Measurements from ENCODE around the gene SLF1.

The SLF1 gene

GRCh38 chr5:94693043-94693822 lies 74.8 kb downstream of the SLF1 start:
- H3K9me3 ChIP-seq (replicated peaks; ENCODE audit: low read length) = no peaks in the 10 kb centered on the region
- no peak overlapping the region for H3K9ac ChIP-seq (ENCODE audit: low read depth, low read length)
- H3K4me1 ChIP-seq (ENCODE audit: control insufficient read depth, insufficient read depth, low read length) = peaks cover 19% of the 10 kb centered on the region
- peaks cover 9% of the 10 kb centered on the region for H3K36me3 ChIP-seq (ENCODE audit: insufficient read depth, low read length)
- peak overlapping the region; percentile 70 for H3K4me2 ChIP-seq (ENCODE audit: low read length)
- no peak overlapping the region for H3K4me3 ChIP-seq (ENCODE audit: low read length)
- H3K27me3 ChIP-seq (ENCODE audit: control insufficient read depth, insufficient read depth, low read length) = no peaks in the 10 kb centered on the region

- no peak overlapping the region for H3K4me3 ChIP-seq (ENCODE audit: low read length)
- H3K4me1 ChIP-seq (ENCODE audit: control insufficient read depth, insufficient read depth, low read length) = peaks cover 19% of the 10 kb centered on the region
- no peak overlapping the region for H3K4me2 ChIP-seq (ENCODE audit: low read length)
- no peak overlapping the region for H3K9ac ChIP-seq (ENCODE audit: low read depth, low read length)
- no peaks in the 10 kb centered on the region for H3K27me3 ChIP-seq (ENCODE audit: control insufficient read depth, insufficient read depth, low read length)
- no peaks in the 10 kb centered on the region for H3K9me3 ChIP-seq (replicated peaks; ENCODE audit: low read length)
- H3K36me3 ChIP-seq (ENCODE audit: insufficient read depth, low read length) = peaks cover 6% of the 10 kb centered on the region
Measured at GRCh38 chr5:94693845-94694370, 75.4 kb downstream of the SLF1 start.

- peaks cover 4% of the 10 kb centered on the region for H3K36me3 ChIP-seq (ENCODE audit: insufficient read depth, low read length)
- no peak overlapping the region for H3K9ac ChIP-seq (ENCODE audit: low read depth, low read length)
- peaks cover 19% of the 10 kb centered on the region for H3K4me1 ChIP-seq (ENCODE audit: control insufficient read depth, insufficient read depth, low read length)
Measured at GRCh38 chr5:94694671-94695070, 76.2 kb downstream of the SLF1 start.

GRCh38 chr5:94698197-94698596 lies 79.7 kb downstream of the SLF1 start:
- Histone ChIP-seq H3K9me3 (replicated peaks; ENCODE audit: low read length) (no peaks in the 10 kb centered on the region), H3K4me3 (ENCODE audit: low read length) (no peak overlapping the region), H3K27me3 (ENCODE audit: control insufficient read depth, insufficient read depth, low read length) (no peaks in the 10 kb centered on the region), H3K36me3 (ENCODE audit: insufficient read depth, low read length) (no peaks in the 10 kb centered on the region), H3K4me1 (ENCODE audit: control insufficient read depth, insufficient read depth, low read length) (peaks cover 4% of the 10 kb centered on the region), H3K4me2 (ENCODE audit: low read length) (no peak overlapping the region), H3K9ac (ENCODE audit: low read depth, low read length) (no peak overlapping the region)

More at GRCh38 chr5:94694671-94695070, 76.2 kb downstream of the SLF1 start:
- no peak overlapping the region for H3K4me2 ChIP-seq (ENCODE audit: low read length)
- no peaks in the 10 kb centered on the region for H3K9me3 ChIP-seq (replicated peaks; ENCODE audit: low read length)
- H3K4me3 ChIP-seq (ENCODE audit: low read length) = no peak overlapping the region
- no peaks in the 10 kb centered on the region for H3K27me3 ChIP-seq (ENCODE audit: control insufficient read depth, insufficient read depth, low read length)

GRCh38 chr5:94699562-94699961 lies 81.1 kb downstream of the SLF1 start:
- Histone ChIP-seq H3K4me2 (ENCODE audit: low read length) (no peak overlapping the region), H3K9ac (ENCODE audit: low read depth, low read length) (no peak overlapping the region), H3K4me1 (ENCODE audit: control insufficient read depth, insufficient read depth, low read length) (peaks cover 3% of the 10 kb centered on the region), H3K4me3 (ENCODE audit: low read length) (no peak overlapping the region), H3K36me3 (ENCODE audit: insufficient read depth, low read length) (peaks cover 3% of the 10 kb centered on the region), H3K9me3 (replicated peaks; ENCODE audit: low read length) (no peaks in the 10 kb centered on the region), H3K27me3 (ENCODE audit: control insufficient read depth, insufficient read depth, low read length) (no peaks in the 10 kb centered on the region)

- Histone ChIP-seq H3K4me2 (ENCODE audit: low read length) (no peak overlapping the region), H3K36me3 (ENCODE audit: insufficient read depth, low read length) (peaks cover 3% of the 10 kb centered on the region), H3K4me1 (ENCODE audit: control insufficient read depth, insufficient read depth, low read length) (peaks cover 7% of the 10 kb centered on the region), H3K9ac (ENCODE audit: low read depth, low read length) (no peak overlapping the region), H3K27me3 (ENCODE audit: control insufficient read depth, insufficient read depth, low read length) (no peaks in the 10 kb centered on the region), H3K9me3 (replicated peaks; ENCODE audit: low read length) (no peaks in the 10 kb centered on the region), H3K4me3 (ENCODE audit: low read length) (no peak overlapping the region)
Measured at GRCh38 chr5:94700592-94700991, 82.1 kb downstream of the SLF1 start.

GRCh38 chr5:94702729-94703128 lies 84.3 kb downstream of the SLF1 start:
- Histone ChIP-seq H3K4me2 (ENCODE audit: low read length) (no peak overlapping the region), H3K9ac (ENCODE audit: low read depth, low read length) (no peak overlapping the region), H3K9me3 (replicated peaks; ENCODE audit: low read length) (no peaks in the 10 kb centered on the region), H3K36me3 (ENCODE audit: insufficient read depth, low read length) (peaks cover 3% of the 10 kb centered on the region), H3K4me1 (ENCODE audit: control insufficient read depth, insufficient read depth, low read length) (peaks cover 8% of the 10 kb centered on the region), H3K27me3 (ENCODE audit: control insufficient read depth, insufficient read depth, low read length) (no peaks in the 10 kb centered on the region), H3K4me3 (ENCODE audit: low read length) (no peak overlapping the region)

- Histone ChIP-seq H3K4me1 (ENCODE audit: control insufficient read depth, insufficient read depth, low read length) (peaks cover 8% of the 10 kb centered on the region), H3K4me2 (ENCODE audit: low read length) (no peak overlapping the region), H3K36me3 (ENCODE audit: insufficient read depth, low read length) (peaks cover 8% of the 10 kb centered on the region)
Measured at GRCh38 chr5:94705427-94705826, 87.0 kb downstream of the SLF1 start.

GRCh38 chr5:94707359-94707758 lies 88.9 kb downstream of the SLF1 start:
- Histone ChIP-seq H3K4me2 (ENCODE audit: low read length) (no peak overlapping the region), H3K27me3 (ENCODE audit: control insufficient read depth, insufficient read depth, low read length) (no peaks in the 10 kb centered on the region), H3K36me3 (ENCODE audit: insufficient read depth, low read length) (peaks cover 11% of the 10 kb centered on the region), H3K9ac (ENCODE audit: low read depth, low read length) (no peak overlapping the region), H3K4me3 (ENCODE audit: low read length) (no peak overlapping the region), H3K4me1 (ENCODE audit: control insufficient read depth, insufficient read depth, low read length) (peaks cover 8% of the 10 kb centered on the region), H3K9me3 (replicated peaks; ENCODE audit: low read length) (no peaks in the 10 kb centered on the region)

More at GRCh38 chr5:94705427-94705826, 87.0 kb downstream of the SLF1 start:
- H3K9me3 ChIP-seq (replicated peaks; ENCODE audit: low read length) = no peaks in the 10 kb centered on the region
- H3K9ac ChIP-seq (ENCODE audit: low read depth, low read length) = no peak overlapping the region
- H3K4me3 ChIP-seq (ENCODE audit: low read length) = no peak overlapping the region
- H3K27me3 ChIP-seq (ENCODE audit: control insufficient read depth, insufficient read depth, low read length) = no peaks in the 10 kb centered on the region

- Histone ChIP-seq H3K4me2 (ENCODE audit: low read length) (no peak overlapping the region), H3K4me1 (ENCODE audit: control insufficient read depth, insufficient read depth, low read length) (peaks cover 8% of the 10 kb centered on the region), H3K9ac (ENCODE audit: low read depth, low read length) (no peak overlapping the region), H3K4me3 (ENCODE audit: low read length) (no peak overlapping the region), H3K27me3 (ENCODE audit: control insufficient read depth, insufficient read depth, low read length) (no peaks in the 10 kb centered on the region), H3K9me3 (replicated peaks; ENCODE audit: low read length) (no peaks in the 10 kb centered on the region), H3K36me3 (ENCODE audit: insufficient read depth, low read length) (peaks cover 8% of the 10 kb centered on the region)
Measured at GRCh38 chr5:94709277-94709676, 90.8 kb downstream of the SLF1 start.

GRCh38 chr5:94711785-94712184 lies 93.3 kb downstream of the SLF1 start:
- no peaks in the 10 kb centered on the region for H3K4me1 ChIP-seq (ENCODE audit: control insufficient read depth, insufficient read depth, low read length)

GRCh38 chr5:94715768-94716167 lies 97.3 kb downstream of the SLF1 start:
- no peaks in the 10 kb centered on the region for H3K36me3 ChIP-seq (ENCODE audit: insufficient read depth, low read length)
- no peak overlapping the region for H3K4me3 ChIP-seq (ENCODE audit: low read length)
- H3K9ac ChIP-seq (ENCODE audit: low read depth, low read length) = no peak overlapping the region
- H3K4me1 ChIP-seq (ENCODE audit: control insufficient read depth, insufficient read depth, low read length) = no peaks in the 10 kb centered on the region
- H3K9me3 ChIP-seq (replicated peaks; ENCODE audit: low read length) = no peaks in the 10 kb centered on the region
- no peak overlapping the region for H3K4me2 ChIP-seq (ENCODE audit: low read length)
- no peaks in the 10 kb centered on the region for H3K27me3 ChIP-seq (ENCODE audit: control insufficient read depth, insufficient read depth, low read length)

More at GRCh38 chr5:94711785-94712184, 93.3 kb downstream of the SLF1 start:
- Histone ChIP-seq H3K4me3 (ENCODE audit: low read length) (no peak overlapping the region), H3K9me3 (replicated peaks; ENCODE audit: low read length) (no peaks in the 10 kb centered on the region), H3K36me3 (ENCODE audit: insufficient read depth, low read length) (peaks cover 8% of the 10 kb centered on the region), H3K27me3 (ENCODE audit: control insufficient read depth, insufficient read depth, low read length) (no peaks in the 10 kb centered on the region), H3K9ac (ENCODE audit: low read depth, low read length) (no peak overlapping the region), H3K4me2 (ENCODE audit: low read length) (no peak overlapping the region)

Measured in skeletal muscle satellite cell (primary cell).